PC-3 (cell line): ENCODE data around the gene MMGT1. TPM values are rescaled to one million over a fixed set of nuclear protein-coding genes. Genes with fewer than 3 reads are reported as not detected.

Source experiments
- ATAC-seq: fragments of 200-7000 bp; cut with Tn5 transposase; 2 replicates; pipeline ENCODE4 v1.9.1; 2020; ENCODE audit warnings: mild to moderate bottlenecking, moderate library complexity
- BruUV-seq: library from RNA; stranded (reverse); fragments of 400-500 nt; replicated peaks from 2 replicates; lab custom pipeline; 2021; lab: Mats Ljungman, UMichigan
- CTCF ChIA-PET: fragments of 300-600 bp; sonication (Branson Sonifier 250); formaldehyde crosslinking; loops from one replicate; lab custom pipeline; 2022; ENCODE audit warnings: antibody characterized with exemption; lab: Charles Lee
- POLR2A ChIA-PET: fragments of 300-600 bp; sonication (Branson Sonifier 250); formaldehyde crosslinking; loops from one replicate; lab custom pipeline; 2022; ENCODE audit warnings: antibody characterized with exemption; ENCODE audit not compliant: unreplicated experiment; lab: Charles Lee
- DNase-seq: peaks from one replicate; pipeline ENCODE4 v3.0.0-alpha.2; 2015
- H2AFZ ChIP-seq: fragments of 300-600 bp; sonication (generic); 2 replicates; pipeline ENCODE4 v1.6.0; 2016; ENCODE audit warnings: antibody characterized with exemption, low read length
- H3F3A ChIP-seq: fragments of 300-600 bp; sonication (generic); one replicate; pipeline ENCODE4 v1.6.0; 2017; ENCODE audit warnings: antibody characterized with exemption, low read length, control low read depth, mild to moderate bottlenecking; ENCODE audit not compliant: unreplicated experiment
- H3K27ac ChIP-seq: fragments of 300-600 bp; sonication (generic); 2 replicates; pipeline ENCODE4 v1.5.1; 2016; ENCODE audit warnings: mild to moderate bottlenecking, low read length
- H3K27me3 ChIP-seq: fragments of 300-600 bp; sonication (generic); 2 replicates; pipeline ENCODE4 v1.6.1; 2016; ENCODE audit warnings: low read length, mixed read lengths
- H3K36me3 ChIP-seq: fragments of 300-600 bp; sonication (generic); 2 replicates; pipeline ENCODE4 v1.6.1; 2016; ENCODE audit warnings: low read depth, mixed run types, low read length, mixed read lengths
- H3K4me1 ChIP-seq: fragments of 300-600 bp; sonication (generic); 2 replicates; pipeline ENCODE4 v1.5.1; 2016; ENCODE audit warnings: low read length; ENCODE audit not compliant: insufficient read depth
- H3K4me2 ChIP-seq: fragments of 300-600 bp; sonication (generic); 2 replicates; pipeline ENCODE4 v1.6.0; 2016; ENCODE audit warnings: low read length
- H3K4me3 ChIP-seq: fragments of 300-600 bp; sonication (generic); 2 replicates; pipeline ENCODE4 v1.5.1; 2016; ENCODE audit warnings: mild to moderate bottlenecking, low read length, mixed read lengths
- H3K79me2 ChIP-seq: fragments of 300-600 bp; sonication (generic); 2 replicates; pipeline ENCODE4 v1.6.1; 2017; ENCODE audit warnings: low read length, mixed read lengths
- H3K9ac ChIP-seq: fragments of 300-600 bp; sonication (generic); 2 replicates; pipeline ENCODE4 v1.6.0; 2016; ENCODE audit warnings: mild to moderate bottlenecking, low read length
- H3K9me2 ChIP-seq: fragments of 300-600 bp; sonication (generic); replicated peaks from 2 replicates; pipeline ENCODE4 v1.6.1; 2016; ENCODE audit warnings: mixed run types, low read length, mixed read lengths
- H3K9me3 ChIP-seq: fragments of 300-600 bp; sonication (generic); 2 replicates; pipeline ENCODE4 v1.6.1; 2016; ENCODE audit warnings: low read length, mixed read lengths
- H4K20me1 ChIP-seq: fragments of 300-600 bp; sonication (generic); 2 replicates; pipeline ENCODE4 v1.6.1; 2016; ENCODE audit warnings: low read length, mixed read lengths
- EZH2 ChIP-seq: fragments of 300-600 bp; sonication (generic); IDR thresholded peaks from one replicate; pipeline ENCODE4 v1.6.1; 2017; ENCODE audit warnings: antibody characterized with exemption, mild to moderate bottlenecking, low read length; ENCODE audit not compliant: unreplicated experiment
- EZH2phosphoT487 ChIP-seq: fragments of 300-600 bp; sonication (generic); IDR thresholded peaks from 2 replicates; pipeline ENCODE4 v1.6.1; 2018; ENCODE audit warnings: mild to moderate bottlenecking, antibody characterized with exemption, low read length, borderline replicate concordance
- intact Hi-C: fragments of 100-400 bp; cut with micrococcal nuclease; formaldehyde crosslinking; loops from 2 replicates; pipeline ENCODE4 v1.9.0; 2023
- total RNA-seq: library from RNA; depleted of rRNA; stranded (reverse); fragments of >200 nt; gene quantifications from 2 replicates; pipeline ENCODE4 v1.2.3, GENCODE V29; 2014
- TF ChIP-seq, protein P1 (sequence below): fragments of 300-600 bp; sonication (generic); conservative IDR thresholded peaks from 2 replicates; pipeline ENCODE4 v1.5.1; 2017; ENCODE audit warnings: antibody characterized with exemption, low read depth, mild to moderate bottlenecking, low read length

MMGT1 gene
- total RNA-seq, 1 experiment from 2014 or later = 23.1 TPM

DNA sequence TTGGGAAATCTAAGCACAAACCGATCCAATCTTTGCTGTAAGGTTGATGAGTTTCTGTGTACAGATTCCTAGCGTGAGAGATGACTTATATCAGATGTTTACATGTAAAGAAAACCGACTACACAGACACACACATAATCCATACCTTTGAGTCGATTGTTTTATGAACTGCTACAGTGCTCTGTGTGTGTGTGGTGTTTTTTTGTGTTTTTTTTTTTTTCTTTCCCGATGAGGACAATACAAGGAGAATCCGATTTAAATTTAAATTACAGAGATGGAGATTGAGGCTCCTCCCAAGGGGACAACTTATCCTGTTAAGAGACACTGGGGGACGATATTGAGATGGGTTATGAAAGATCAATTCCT, 11.0 kb upstream of the MMGT1 start:
- peak; percentile 16; the same call in 1 of the 2 replicates for ATAC-seq
- CTCF ChIA-PET = interaction anchor here (0.7 kb wide), 1 partner anchor 1067 kb away, joined by 6 read pairs; no protein-coding TSS in a partner anchor
- intact Hi-C loops = loop anchor here (1.0 kb wide), 1 partner anchor 7 kb away; no protein-coding TSS in a partner anchor

DNA sequence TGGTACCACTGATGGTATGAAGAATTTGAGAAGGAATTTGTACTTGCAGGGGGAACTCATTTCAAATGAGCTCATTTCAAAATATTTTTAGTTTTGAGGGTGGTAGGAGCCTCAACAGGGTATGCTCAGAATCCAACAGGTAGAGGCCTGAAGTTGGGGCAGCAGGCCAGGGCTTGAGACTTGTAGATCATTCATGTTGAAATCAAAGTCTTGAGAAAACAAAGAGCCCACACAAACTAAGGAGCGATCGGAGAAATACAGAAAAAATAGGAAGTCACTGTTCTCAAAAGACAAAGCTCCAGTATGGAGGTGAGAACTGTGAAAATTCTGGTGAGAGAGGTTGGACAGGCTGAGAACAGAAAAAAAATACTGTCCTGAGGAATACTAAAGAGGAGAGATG, 10.5 kb upstream of the MMGT1 start:
- Histone ChIP-seq H3K4me1 (peaks cover 7% of the 10 kb centered on the region), H3K9ac (no peak overlapping the region), H3K36me3 (no peaks in the 10 kb centered on the region), H3K27me3 (no peaks in the 10 kb centered on the region), H4K20me1 (no peaks in the 10 kb centered on the region), H2AFZ (peak overlapping the region; percentile 87), H3K4me2 (peak overlapping the region; percentile 86), H3K9me2 (no peaks in the 10 kb centered on the region), H3K79me2 (peaks cover 37% of the 10 kb centered on the region), H3K9me3 (no peaks in the 10 kb centered on the region), H3K27ac (no peak overlapping the region), H3F3A (no peaks in the 10 kb centered on the region), H3K4me3 (peak overlapping the region; percentile 71)
- CTCF ChIA-PET = no interaction called here
- no TSS peak for BruUV-seq
- intact Hi-C loops = no loop called here
- no peak for ATAC-seq
- POLR2A ChIA-PET = no interaction called here
- DNase-seq = no peak
- TF ChIP-seq, protein P1, sequence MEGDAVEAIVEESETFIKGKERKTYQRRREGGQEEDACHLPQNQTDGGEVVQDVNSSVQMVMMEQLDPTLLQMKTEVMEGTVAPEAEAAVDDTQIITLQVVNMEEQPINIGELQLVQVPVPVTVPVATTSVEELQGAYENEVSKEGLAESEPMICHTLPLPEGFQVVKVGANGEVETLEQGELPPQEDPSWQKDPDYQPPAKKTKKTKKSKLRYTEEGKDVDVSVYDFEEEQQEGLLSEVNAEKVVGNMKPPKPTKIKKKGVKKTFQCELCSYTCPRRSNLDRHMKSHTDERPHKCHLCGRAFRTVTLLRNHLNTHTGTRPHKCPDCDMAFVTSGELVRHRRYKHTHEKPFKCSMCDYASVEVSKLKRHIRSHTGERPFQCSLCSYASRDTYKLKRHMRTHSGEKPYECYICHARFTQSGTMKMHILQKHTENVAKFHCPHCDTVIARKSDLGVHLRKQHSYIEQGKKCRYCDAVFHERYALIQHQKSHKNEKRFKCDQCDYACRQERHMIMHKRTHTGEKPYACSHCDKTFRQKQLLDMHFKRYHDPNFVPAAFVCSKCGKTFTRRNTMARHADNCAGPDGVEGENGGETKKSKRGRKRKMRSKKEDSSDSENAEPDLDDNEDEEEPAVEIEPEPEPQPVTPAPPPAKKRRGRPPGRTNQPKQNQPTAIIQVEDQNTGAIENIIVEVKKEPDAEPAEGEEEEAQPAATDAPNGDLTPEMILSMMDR = no peak
- TF ChIP-seq EZH2phosphoT487 (no peak), EZH2 (no peak)

More for the DNA sequence above, 11.0 kb upstream of the MMGT1 start:
- H3K4me3 ChIP-seq = peak overlapping the region; percentile 71
- H3F3A ChIP-seq = no peaks in the 10 kb centered on the region
- H3K36me3 ChIP-seq = no peaks in the 10 kb centered on the region
- DNase-seq = no peak
- peaks cover 41% of the 10 kb centered on the region for H3K79me2 ChIP-seq
- POLR2A ChIA-PET = no interaction called here
- H3K4me2 ChIP-seq = peak overlapping the region; percentile 86
- H3K9me2 ChIP-seq = no peaks in the 10 kb centered on the region
- BruUV-seq = no TSS peak
- H3K4me1 ChIP-seq = peaks cover 7% of the 10 kb centered on the region
- no peaks in the 10 kb centered on the region for H3K27me3 ChIP-seq
- no peaks in the 10 kb centered on the region for H4K20me1 ChIP-seq
- peak overlapping the region; percentile 87 for H2AFZ ChIP-seq
- TF ChIP-seq EZH2 (no peak), EZH2phosphoT487 (no peak)
- TF ChIP-seq, protein P1 = no peak
- H3K9me3 ChIP-seq = no peaks in the 10 kb centered on the region
- H3K9ac ChIP-seq = peak overlapping the region; percentile 82
- no peak overlapping the region for H3K27ac ChIP-seq

DNA sequence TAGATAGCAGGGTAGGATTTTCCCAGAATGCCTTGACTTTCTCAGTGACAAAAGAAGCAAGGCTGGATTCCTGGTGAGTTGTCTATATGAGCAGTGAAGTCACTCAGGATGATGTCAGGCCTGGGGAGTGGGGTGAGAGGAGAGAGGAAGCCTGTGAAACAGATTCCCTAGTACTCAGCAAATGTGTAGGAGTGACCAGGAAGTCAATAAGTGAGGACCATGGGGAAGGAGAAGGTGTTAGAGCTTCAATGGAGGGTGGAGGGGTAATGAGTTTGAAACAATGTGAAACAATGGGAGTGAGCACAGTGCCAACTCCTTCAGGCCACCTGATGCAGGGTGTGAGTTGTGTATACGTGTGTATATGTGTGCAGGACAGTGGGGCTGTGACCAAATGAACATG, 9.1 kb upstream of the MMGT1 start:
- intact Hi-C loops = no loop called here

More for the DNA sequence above, 9.1 kb upstream of the MMGT1 start:
- no TSS peak for BruUV-seq
- CTCF ChIA-PET = no interaction called here
- no peak overlapping the region for H3K27ac ChIP-seq
- H3K4me2 ChIP-seq = no peak overlapping the region
- H3K9me3 ChIP-seq = no peaks in the 10 kb centered on the region
- H3K79me2 ChIP-seq = peaks cover 24% of the 10 kb centered on the region
- H3K36me3 ChIP-seq = no peaks in the 10 kb centered on the region
- TF ChIP-seq EZH2phosphoT487 (no peak), EZH2 (no peak)
- TF ChIP-seq, protein P1 = no peak
- no peak overlapping the region for H3K4me3 ChIP-seq
- peaks cover 14% of the 10 kb centered on the region for H3K4me1 ChIP-seq
- ATAC-seq (no peak), DNase-seq (no peak)
- no peaks in the 10 kb centered on the region for H4K20me1 ChIP-seq
- H3F3A ChIP-seq = peaks cover 3% of the 10 kb centered on the region
- no peaks in the 10 kb centered on the region for H3K9me2 ChIP-seq
- no peak overlapping the region for H2AFZ ChIP-seq
- no peak overlapping the region for H3K9ac ChIP-seq
- POLR2A ChIA-PET = no interaction called here
- no peaks in the 10 kb centered on the region for H3K27me3 ChIP-seq
